HG02798 (cell line): ENCODE results near the gene CEACAM4.
"Not testable (repeated sequence)": the region's sequence is repeated elsewhere in the genome, so short reads cannot be mapped to it uniquely, and the experiment has no call there.

Experiments
- ATAC-seq: cut with Tn5 transposase; IDR thresholded peaks from one replicate; pipeline ENCODE4 v1.9.1; 2021; ENCODE audit warnings: mild to moderate bottlenecking; ENCODE audit not compliant: unreplicated experiment, poor library complexity

The CEACAM4 gene

DNA sequence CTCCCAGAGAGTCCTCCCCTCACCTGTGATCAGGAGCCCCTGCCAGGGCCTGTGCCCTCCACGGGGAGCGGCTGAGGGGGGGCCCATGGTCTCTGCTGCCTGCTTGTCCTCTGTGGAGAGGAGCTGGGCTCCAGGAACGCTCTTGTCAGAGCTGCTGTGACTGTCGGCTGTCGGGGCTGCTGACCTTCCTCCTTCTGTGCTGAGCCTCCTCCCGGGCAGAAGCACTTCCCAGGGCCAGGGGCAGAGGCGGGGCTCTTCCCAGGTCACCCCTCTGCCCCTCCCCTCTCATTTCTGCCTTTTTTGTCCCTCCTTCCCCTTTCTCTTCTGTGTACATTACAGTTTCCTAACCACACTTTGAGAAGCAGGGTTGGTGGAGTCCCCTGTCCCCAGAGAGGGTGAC, at the start of gene CEACAM4:
Gene CEACAM4 (minus strand): TSS at position 198 of the 400 bp plus-strand sequence. CDS start 111 bp downstream, at position 87.
- no peak for ATAC-seq

DNA sequence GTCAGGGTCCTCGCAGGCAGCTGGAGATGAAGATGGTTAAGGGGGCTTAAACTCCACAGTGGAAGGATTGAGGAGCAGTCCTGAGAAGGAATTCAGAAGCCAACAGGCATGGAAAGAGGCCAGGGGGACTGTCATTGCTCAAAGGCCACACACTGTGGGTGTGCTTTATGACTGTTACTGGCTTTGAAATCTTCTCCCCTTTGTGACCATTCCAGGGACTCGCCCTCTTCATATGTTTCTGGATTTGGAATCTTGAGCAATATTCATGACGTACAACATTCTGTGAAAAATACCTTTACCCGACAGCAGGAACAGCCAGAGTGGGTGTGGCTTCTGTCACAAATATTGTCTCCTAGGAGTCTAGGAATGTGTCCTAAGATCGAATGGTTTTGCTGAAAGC, 44.6 kb upstream of the CEACAM4 start:
- no peak for ATAC-seq

DNA sequence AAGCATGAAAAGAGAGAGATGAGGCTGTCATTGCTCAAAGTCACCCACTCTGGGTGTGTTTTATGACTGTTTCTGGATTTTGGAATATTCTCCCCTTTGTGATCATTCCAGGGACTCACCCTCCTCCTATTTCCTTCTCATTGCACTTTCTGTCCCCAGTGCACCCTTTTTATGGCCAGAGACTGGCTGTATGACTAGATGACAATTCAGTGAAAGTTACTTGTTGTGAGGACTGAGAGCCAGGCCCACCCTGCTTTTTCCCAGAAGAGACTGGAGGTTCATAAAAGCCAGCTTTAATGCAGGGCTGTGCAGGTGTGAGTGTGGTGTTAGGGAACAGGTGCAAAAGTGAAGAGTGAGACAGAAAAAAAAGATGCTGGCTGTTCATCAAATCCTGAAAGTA, 43.9 kb upstream of the CEACAM4 start:
- ATAC-seq, result no peak

DNA sequence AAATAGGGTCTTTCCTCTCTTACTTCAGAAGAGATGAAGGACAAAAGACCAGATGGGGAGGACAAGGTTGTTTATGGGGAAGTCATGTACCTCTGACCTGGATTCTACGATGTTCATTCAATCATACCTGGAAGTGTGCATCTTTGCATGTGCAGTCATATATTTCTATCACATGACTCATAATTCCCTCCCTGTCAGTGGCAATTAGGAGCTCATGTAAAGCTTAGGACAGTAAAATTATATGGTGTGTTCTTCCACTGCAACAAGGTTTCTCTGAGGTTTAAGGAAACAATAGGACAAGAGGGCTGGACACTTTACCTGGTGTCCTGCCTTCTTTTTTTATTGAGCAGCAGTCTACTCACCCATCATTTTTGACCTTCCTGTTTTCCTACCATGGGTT, 41.4 kb upstream of the CEACAM4 start:
- no peak for ATAC-seq

DNA sequence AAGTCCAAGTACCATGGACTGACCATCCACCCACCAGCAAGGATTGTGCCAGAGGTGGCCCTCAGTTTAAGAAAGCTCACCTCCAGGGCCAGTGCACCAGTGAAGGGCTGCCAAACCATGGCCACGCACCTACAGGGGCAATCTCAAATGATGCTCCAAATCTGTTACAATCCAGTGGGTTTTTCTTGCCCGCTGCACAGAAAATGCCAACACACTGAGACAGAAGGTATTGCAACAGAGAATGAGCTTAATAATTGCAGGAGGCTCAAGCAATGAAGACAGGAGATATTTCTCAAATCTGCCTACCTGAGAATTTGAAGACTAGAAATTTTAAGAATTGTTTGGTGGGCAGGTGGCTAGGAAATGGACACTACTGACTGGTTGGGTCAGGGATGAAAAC, 39.2 kb upstream of the CEACAM4 start:
- no peak for ATAC-seq

DNA sequence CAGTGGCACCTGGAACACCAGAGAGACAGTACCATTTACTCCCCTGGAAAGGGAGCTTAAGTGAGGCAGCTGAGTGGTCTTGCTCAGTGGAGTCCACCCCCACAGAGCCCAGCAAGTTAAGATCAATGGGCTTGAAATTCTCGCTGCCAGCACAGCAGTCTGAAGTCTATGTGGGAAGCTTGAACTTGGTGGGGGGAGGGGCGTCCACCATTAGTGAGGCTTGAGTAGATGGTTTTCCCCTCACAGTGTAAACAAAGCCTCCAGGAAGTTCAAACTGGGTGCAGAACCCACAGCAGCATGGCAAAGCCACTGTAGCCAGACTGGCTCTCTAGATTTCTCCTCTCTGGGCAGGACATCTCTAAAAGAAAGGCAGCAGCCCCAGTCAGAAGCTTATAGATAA, 30.3 kb upstream of the CEACAM4 start:
- no peak for ATAC-seq

DNA sequence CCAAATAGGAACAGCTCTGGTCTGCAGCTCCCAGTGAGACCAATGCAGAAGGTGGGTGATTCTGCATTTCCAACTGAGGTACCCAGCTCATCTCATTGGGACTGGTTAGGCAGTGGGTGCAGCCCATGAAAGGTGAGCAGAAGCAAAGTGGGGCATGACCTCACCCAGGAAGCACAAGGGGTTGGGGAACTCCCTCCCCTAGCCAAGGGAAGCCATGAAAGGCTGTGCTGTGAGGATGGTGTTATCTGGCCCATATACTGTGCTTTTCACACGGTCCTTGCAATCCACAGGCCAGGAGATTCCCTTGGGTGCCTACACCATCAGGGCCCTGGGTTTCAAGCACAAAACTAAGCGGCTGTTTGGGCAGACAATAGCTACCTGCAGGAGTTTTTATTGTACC, 29.9 kb upstream of the CEACAM4 start:
- ATAC-seq, result not testable (repeated sequence)

DNA sequence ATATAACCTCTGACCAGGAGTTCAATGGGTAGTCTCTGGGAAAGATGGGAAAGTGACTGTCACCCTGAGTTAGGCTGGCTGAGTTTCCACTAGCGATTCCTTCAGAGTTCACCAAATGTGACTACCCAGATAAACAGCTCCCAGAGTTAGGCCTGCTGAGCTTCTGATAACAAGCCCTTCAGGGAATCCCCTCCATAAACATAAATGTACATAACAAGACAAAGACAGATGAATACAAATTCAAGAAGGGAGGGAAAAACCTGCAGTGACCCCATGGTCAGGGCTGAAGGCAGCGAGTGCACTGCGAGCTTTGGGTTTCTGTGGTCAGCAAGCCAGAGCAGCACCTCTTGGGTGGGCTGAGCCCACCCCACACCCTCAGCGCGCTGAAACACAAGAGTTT, 25.4 kb upstream of the CEACAM4 start:
- ATAC-seq, result no peak

DNA sequence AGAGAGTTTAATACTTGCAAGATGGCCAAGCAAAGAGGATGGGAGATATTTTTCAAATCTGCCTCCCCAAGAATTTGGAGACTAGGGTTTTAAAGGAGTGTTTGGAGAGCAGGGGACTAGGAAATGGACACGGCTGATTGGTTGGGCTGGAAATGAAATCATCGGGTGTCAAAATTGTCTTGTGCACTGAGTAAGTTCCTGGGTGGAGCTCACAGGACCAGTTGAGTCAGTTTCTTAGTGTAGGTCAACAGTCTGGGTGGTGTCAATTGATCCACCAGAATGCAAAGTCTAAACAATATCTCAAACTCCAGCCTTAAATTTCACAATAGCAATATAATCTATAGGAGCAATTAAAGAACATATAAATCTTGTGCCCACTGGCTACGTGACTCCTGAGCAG, 23.0 kb upstream of the CEACAM4 start:
- no peak for ATAC-seq

DNA sequence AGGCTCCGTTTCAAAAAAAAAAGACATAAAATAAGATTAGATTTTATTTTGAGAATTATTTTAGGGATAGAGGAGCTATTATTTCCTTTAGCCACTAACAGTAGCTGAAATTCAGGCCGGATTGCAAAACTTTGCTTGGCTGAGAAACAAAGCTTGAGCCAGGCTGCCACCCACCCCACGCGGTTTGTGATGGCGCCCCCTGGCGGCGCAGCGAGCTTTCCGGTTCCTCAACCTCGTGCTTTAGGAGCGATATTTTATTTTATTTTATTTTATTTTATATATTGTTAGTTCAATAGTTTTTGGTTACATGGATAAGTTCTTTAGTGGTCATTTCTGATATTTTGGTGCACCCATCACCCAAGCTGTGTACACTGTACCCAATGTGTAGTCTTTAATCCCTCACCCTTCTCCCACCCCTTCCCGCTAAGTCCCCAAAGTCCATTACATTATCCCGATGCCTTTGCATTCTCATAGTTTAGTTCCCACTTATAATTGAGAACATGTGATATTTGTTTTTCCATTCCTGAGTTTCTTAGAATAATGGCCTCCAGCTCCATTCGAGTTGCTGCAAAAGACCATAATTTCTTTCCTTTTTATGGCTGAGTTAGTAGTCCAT, 19.8 kb upstream of the CEACAM4 start:
- ATAC-seq, result no peak

DNA sequence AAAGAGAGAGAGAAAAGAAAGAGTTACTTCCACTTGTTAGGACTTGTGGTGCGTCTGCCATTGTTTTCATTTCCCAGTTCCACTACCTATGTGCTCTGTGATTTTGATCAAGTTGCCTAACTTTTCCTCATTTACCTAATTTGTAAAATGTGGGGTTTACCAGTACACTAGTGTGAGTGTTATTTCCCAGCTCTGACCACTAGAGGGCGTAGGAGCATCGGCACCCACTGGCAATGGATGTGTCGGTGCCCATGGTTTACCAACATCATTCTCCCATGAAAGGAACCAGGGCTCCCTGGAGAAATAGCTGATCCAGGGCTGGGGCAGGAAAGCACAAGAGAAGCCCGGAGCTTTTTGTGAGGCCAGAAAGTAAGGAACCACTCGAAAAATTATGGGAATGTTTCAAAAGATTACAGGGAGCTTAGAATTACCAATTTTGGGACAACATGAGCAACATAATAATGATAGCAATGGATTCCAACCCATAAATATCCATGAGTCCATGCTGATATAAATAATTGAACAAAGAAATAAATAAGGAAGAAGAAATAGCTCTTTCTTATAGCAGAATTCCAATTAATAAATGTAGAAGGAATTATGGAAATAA, 15.1 kb upstream of the CEACAM4 start:
- no peak for ATAC-seq

DNA sequence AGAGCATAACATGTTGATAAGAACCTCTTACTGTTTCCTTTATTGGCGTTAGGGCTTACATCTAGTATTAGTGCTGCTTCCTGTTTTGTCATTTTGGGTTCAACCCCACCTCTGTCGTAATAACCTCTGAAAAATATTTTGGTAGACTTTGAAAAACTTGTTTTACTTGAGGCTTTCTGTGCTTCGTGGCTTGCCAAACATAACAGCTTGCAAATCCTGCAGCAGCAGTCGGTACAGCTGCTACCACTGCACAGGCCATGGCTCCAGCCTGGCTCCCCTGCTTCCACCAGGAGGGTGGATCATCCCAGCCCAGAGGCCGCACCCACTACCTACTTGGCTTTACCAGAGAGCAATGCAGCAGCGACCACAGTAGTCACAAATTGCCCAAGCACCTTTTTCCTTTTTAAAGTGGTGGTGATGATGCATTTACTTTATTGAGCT, 11.8 kb upstream of the CEACAM4 start:
- no peak for ATAC-seq

DNA sequence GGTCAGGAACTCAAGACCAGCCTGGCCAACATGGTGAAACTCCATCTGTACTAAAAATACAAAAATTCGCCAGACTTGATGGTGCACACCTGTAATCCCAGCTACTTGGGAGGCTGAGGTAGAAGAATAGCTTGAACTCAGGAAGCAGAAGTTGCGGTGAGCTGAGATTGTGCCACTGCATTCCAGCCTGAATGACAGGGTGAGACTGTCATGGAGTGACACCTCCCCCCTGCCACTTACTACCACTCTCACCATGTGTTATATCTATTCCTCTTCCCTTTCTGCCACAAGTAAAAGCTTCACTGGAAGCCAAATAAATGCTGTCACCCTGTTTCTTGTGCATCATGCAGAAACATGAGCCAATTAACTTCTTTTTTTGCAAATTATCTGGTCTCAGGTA, 10.6 kb upstream of the CEACAM4 start:
- ATAC-seq, result no peak

DNA sequence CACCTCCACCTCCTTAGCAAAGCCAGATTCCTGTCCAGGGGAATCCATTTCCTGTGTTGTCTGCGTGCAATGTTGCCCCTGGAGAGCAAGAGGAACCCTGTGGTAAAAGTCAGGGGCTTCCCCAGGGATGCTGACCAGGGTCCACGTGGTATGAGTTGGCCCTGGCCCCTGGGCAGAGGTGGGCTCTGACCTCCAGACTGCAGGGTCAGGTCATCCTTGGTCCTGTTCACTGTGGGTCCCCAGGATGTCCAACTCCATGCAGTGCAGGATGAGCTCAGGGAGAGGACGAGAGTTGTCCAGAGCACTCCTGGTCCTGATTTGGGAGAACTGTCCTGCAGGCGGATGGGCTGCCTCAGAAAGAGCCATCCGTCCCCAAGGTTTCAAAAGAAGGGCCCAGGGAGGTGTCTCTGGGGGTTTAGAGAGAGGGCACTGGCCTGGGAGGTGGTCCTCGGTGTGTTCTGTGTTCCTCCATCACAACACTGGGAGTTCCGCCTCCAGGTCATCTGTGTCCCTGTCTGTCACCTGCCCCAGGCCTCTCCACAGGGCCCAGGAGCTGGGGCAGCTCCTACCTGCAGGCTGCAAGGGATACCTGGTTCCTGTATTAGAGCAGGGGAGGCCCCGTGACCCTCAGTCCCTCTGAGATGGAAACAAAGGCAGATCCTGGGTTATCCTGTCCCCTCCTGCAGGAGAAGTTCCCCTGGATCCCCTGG, 1.2 kb upstream of the CEACAM4 start:
- ATAC-seq, result no peak

DNA sequence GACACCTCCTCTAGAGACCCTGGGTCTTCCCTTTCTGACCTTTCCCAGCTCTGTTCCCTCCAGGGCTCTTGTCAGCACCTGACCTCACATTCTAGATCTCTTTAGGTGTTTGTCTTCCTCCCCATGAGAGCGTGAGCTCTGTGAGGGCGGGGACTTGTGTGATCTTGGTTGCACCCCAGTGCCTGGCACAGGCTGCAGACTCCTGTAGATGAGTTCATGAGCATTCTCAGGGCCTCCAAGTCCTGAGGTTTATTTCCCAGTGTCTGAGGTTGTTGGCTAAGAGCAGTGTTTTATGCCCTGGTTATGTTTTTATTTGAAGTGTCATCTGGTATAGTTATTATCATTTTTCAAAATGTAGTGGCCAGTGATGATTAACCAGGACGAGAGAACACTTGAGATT, 596 bp downstream of the CEACAM4 start:
- no peak for ATAC-seq

DNA sequence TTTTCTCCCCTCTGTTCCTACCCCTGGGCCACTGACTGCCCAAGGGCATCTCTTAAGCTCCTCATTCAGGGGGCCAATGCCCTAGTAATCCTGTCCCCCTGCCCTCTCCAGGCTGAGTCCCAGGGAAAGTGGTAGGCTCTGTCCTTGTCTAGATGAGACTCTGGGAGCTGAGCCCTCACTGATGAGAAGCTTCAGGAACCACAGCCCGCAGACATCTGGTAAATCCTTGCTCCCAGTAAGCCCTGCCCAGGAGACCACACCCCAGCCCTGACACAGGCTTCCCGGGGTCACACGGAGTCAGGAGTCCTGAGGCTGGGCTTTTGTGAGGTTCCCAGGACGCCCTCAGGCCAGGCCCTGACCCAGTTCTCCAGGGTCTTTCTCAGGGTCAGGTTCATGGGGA, 1.9 kb downstream of the CEACAM4 start:
- no peak for ATAC-seq

DNA sequence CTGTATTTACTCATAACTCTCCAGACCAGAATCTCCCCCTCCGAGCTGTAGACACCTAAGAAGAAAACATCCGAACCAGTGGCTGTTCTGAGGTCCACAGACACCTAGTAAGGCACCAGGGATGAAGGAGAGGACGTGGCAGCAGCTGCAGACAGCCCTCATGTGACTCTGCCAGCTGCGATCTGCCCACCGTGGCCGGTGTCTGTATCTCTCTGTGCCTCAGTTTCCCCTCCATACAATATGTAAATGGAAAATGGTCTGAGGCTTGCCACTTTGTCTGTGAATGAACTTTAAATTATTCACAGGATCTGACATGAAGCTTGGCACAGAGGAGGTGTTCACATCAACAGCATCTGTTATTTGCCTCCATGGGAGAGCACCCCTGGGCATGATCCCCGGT, 2.4 kb downstream of the CEACAM4 start:
- ATAC-seq, result no peak

DNA sequence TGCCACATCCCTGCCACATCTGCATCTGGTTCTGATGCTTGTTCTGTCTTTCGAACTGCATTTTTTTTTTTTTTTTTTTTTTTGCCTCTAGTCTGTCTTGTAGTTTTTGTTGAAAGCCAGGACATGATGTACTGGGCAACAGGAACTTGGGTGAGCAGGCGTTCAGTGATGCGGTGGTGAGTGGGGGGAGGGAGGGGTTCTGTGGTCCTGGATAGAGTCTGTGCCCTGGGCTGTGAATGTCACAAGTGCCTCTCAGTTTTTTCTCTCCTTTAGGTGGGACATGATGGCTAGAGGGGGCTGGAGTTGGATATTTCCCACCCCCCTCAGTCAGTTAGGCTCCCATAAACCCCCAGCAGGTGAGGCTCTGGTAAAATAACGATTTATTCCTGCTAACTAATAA, 3.5 kb downstream of the CEACAM4 start:
- ATAC-seq, result no peak

DNA sequence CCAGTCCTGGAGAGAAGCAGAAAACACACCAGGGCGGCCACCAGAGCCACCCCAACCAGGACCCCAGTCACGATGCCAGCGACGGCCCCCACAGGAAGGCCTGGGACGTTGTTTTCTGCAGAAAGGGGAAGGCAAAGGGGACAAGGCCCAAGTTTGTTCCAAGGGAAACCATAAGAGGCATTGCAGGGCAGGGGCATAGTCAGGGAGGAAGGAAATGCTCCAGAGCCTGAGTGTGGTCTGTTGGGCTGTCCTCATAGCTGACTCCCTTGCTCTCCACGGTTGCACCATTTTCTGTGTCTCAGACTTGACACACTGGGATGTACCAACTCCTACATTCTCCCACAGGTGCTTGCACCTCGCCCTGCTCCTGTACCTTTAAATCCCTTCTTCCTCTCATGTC, 5.2 kb downstream of the CEACAM4 start:
- ATAC-seq, result no peak

DNA sequence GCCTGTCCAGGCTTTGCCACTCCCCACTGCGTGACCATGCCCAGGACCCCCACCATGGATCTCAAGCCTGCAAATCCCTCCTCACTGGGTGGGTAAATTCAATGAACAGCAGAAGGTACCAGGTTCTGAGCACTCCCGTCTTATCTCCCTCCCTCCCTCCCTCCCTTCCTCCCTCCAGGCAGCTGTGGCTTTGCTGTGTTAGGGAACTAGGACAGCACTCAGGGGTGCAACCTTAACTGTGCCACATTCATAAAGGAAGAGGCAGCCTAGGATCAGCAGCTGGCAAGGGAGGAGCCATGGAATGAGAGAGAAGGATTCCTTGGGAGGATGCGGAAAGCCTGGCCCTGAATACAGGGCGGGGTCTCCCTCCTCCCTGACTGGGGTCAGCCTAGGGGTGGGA, 5.6 kb downstream of the CEACAM4 start:
- ATAC-seq, result no peak

DNA sequence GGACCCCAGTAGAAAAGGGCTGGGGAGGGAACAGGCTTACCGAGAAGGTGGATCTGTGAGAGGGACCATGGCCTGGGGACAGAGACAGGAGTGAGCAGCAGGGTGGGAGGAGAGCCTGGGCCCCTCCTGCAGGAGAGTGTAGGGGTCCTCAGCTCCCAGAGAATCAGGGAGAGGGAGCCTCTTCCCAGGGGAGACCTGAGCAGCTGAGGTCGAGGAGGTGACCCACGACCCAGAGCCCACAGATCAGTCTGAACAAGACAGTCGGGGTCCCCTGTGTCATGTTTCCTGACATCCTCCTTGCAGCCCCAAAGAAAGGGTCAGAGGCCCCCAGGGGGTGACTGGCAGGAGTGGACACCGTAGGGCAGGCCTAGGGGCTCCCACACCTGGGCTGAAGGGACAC, 6.7 kb downstream of the CEACAM4 start:
- no peak for ATAC-seq

DNA sequence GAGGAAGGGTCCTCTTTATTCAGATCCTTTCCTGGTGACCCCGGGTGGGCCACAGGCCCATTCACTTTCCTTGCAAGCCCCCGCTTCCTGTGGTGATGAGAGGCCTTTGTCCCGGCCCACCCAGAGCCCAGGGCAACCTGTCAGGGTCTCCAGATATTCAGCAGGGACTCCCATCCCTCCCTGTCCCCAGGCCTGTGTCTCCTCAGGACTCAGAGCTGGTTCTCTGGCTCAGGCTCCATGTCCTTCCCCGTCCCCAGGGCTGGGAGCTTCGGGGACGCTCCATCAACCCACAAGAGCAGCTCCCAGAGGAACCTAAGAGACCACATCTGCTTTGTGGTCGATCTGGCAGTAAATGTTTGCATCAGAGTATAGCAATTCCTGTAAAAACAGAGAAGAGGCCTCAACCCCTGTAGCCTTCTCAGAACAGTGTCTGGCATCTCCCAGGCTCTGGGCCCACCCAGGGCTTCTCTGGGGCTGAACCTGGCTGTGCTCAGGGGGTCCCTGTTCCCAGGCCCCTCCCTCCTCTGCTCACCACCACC, 7.8 kb downstream of the CEACAM4 start:
- ATAC-seq, result no peak
